Measurements from ENCODE around the gene PHRF1. TPM values are rescaled to one million over a fixed set of nuclear protein-coding genes. Genes with fewer than 3 reads are reported as not detected.

The PHRF1 gene
- polyA plus RNA-seq, 1 donor from 2014 or later, result 8.5 TPM

- Histone ChIP-seq H3K9me3 (ENCODE audit: low read length) (no peaks in the 10 kb centered on the region), H3K9ac (ENCODE audit: low read length) (peak overlapping the region; percentile 39), H3K9me2 (ENCODE audit: insufficient read depth, low read length) (no peaks in the 10 kb centered on the region), H3K79me2 (replicated peaks; ENCODE audit: insufficient read depth, low read length) (no peaks in the 10 kb centered on the region), H4K20me1 (ENCODE audit: insufficient read depth) (no peaks in the 10 kb centered on the region), H3K4me3 (ENCODE audit: low read length) (peak overlapping the region; percentile 63), H3K27ac (ENCODE audit: low read length) (no peak overlapping the region), H3F3A (ENCODE audit: insufficient read depth, low read length, poor library complexity, severe bottlenecking) (no peaks in the 10 kb centered on the region), H3K27me3 (ENCODE audit: insufficient read depth, low read depth, low read length) (no peaks in the 10 kb centered on the region), H2AFZ (ENCODE audit: low read depth, low read length) (no peak overlapping the region), H3K4me2 (ENCODE audit: low read length) (no peak overlapping the region), H3K36me3 (ENCODE audit: insufficient read depth, low read length) (no peaks in the 10 kb centered on the region)
- TF ChIP-seq REST (IDR thresholded peaks at IDR 0.05; ENCODE audit: borderline replicate concordance), result no peak
These were observed 8.5 kb upstream of the PHRF1 start for GRCh38 chr11:567629-568292.

GRCh38 chr11:568306-569157 lies 7.7 kb upstream of the PHRF1 start:
- H3K4me2 ChIP-seq (ENCODE audit: low read length), result no peak overlapping the region
- no peaks in the 10 kb centered on the region for H3K79me2 ChIP-seq (replicated peaks; ENCODE audit: insufficient read depth, low read length)
- H3K9me2 ChIP-seq (ENCODE audit: insufficient read depth, low read length), result no peaks in the 10 kb centered on the region
- no peaks in the 10 kb centered on the region for H3K9me3 ChIP-seq (ENCODE audit: low read length)
- H4K20me1 ChIP-seq (ENCODE audit: insufficient read depth), result no peaks in the 10 kb centered on the region
- H3K36me3 ChIP-seq (ENCODE audit: insufficient read depth, low read length), result no peaks in the 10 kb centered on the region
- H3F3A ChIP-seq (ENCODE audit: insufficient read depth, low read length, poor library complexity, severe bottlenecking), result no peaks in the 10 kb centered on the region
- H3K4me3 ChIP-seq (ENCODE audit: low read length), result peak overlapping the region; percentile 69
- H3K27ac ChIP-seq (ENCODE audit: low read length), result no peak overlapping the region
- no peaks in the 10 kb centered on the region for H3K27me3 ChIP-seq (ENCODE audit: insufficient read depth, low read depth, low read length)
- H2AFZ ChIP-seq (ENCODE audit: low read depth, low read length), result no peak overlapping the region
- TF ChIP-seq RAD21 (conservative IDR thresholded peaks at IDR 0.05) (no peak), MXI1 (conservative IDR thresholded peaks at IDR 0.05; ENCODE audit: poor library complexity, severe bottlenecking) (peak; percentile 56), REST (IDR thresholded peaks at IDR 0.05; ENCODE audit: borderline replicate concordance) (no peak), EP300 (conservative IDR thresholded peaks at IDR 0.05; ENCODE audit: poor library complexity, severe bottlenecking) (peak; percentile 58), SMC3 (conservative IDR thresholded peaks at IDR 0.05; ENCODE audit: poor library complexity) (no peak)
- H3K9ac ChIP-seq (ENCODE audit: low read length), result peak overlapping the region; percentile 69
